ENCODE data around the gene NMUR2.

GRCh38 chr5:152364899-152365298 is 40.2 kb downstream of the NMUR2 start:
- TF ChIP-seq POLR2A (IDR thresholded peaks at IDR 0.05; ENCODE audit: low read length) (no peak), GATA1 (IDR thresholded peaks at IDR 0.05; ENCODE audit: low read depth, low read length) (no peak)

Data from erythroblast (primary cell).